Stimulated activated CD4-positive, alpha-beta T cell treated with anti-CD3 and anti-CD28 coated beads, Interleukin-4, amount 100 ng/mL, for 48 hours (primary cell): ENCODE measurements around the gene SLC25A41.
"Not testable (repeated sequence)": the region's sequence is repeated elsewhere in the genome, so short reads cannot be mapped to it uniquely, and the experiment has no call there.

Source experiments
- DNase-seq, 2 donors: peaks; one replicate each; pipeline ENCODE4 v3.0.0-alpha.2; 2020; ENCODE audit warnings: low read depth in 2 of 2

SLC25A41 gene

GRCh38 chr19:6412061-6412446, 21.5 kb downstream of the SLC25A41 start:
- DNase-seq, result no peak

DNA sequence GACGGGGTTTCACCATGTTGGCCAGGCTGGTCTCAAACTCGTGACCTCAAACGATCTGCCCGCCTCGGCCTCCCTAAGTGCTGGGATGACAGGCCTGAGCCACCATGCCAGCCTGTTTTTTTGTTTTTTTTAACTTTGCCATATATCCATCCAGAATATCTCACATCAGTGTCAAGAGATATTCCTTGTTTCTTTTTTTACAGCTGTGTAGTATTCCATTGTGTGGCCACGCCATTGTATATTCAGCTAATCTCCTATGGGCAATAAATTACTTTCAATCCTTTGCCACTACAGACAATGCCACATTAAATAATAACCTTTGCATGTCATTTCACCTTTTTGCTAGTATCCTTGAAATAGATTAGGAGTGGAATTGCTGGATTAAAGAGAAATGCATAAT, 24.2 kb downstream of the SLC25A41 start:
- DNase-seq, result no peak

GRCh38 chr19:6406401-6406800, 27.2 kb downstream of the SLC25A41 start:
- no peak for DNase-seq

DNA sequence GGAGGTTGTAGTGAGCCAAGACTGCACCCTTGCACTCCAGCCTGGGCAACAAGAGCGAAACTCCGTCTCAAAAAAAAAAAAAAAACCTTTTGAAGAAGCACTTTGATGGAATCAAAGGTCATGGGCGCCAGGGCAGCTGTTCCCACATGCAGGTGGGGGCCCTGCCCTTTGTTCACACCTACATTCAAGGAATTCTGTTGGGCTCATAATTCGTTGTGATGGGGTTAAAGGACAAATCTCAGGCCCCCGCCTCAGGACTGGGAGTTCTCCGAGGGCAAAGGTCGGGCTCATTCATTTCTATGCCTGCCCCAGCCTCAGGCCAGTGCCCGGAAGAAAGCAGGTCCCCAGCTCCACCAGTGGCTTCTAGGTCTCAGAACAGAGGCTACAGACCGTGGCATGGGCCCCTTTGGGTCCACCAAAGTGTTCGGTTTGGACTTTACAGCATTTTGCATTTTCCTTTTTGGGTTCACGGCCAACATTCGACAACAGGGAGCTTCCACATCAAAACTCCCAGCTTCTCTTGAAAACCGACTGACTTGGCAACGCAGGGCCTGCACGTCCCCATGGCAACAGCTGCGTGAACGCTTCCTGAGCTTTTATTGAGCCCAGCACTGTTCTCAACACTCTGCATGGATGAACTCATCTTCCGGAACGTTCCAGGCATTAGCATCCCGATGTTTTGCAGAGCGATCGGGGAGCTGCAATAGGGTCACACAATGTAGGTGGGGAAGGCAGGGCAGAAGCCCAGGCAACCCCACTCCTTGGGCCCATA, 30.5 kb downstream of the SLC25A41 start:
- DNase-seq, result no peak

DNA sequence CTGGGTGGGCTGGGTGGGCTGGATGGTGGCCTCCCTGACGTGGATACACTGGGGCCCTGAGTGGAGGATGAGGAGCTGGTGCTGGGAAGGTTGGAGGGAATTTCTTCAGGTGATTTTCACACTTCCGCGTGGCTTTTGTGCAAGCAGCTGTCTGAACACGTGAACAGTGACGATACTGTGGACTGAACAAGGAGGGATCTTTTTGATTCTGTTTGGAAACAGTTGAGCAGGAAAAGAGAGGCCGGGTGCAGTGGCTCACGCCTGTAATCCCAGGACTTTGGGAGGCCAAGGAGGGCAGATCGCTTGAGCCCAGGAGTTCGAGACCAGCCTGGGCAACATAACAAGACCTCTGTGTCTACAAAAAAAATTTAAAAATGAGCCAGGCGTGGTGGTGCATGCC, 31.5 kb downstream of the SLC25A41 start:
- DNase-seq, result no peak

DNA sequence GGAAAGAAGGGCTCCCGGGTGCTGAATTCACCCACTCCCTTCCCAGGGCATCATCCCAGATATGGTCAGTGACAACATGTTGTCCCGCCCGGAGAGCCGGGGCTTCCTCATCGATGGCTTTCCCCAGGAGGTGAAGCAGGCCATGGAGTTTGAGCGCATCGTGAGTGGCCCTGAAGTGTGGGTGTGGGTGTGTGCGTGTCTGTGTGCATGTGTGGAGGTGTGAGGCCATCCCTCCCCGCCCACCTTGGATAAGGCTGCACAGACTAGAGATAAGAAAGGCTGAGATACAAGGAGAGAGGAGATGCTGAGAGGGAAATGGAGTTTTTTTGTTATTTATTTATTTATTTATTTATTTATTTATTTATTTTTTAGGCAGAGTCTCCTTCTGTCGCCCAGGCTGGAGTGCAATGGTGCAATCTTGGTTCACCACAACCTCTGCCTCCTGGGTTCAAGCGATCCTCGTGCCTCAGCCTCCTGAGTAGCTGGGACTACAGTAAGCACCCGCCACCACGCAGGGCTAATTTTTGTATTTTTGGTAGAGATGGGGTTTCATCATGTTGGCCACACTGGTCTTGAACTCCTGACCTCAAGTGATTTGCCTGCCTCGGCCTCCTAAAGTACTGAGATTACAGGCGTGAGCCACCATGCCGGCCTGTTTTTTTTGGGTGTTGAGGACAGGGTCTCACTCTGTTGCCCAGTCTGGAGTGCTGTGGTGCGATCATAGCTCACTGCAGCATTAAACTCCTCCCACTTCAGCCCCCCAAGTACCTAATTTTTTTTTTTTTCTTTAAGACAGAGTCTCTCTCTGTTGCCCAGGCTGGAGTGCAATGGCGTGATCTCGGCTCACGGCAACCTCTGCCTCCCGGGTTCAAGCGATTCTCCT, 33.3 kb downstream of the SLC25A41 start:
- not testable (repeated sequence) for DNase-seq

DNA sequence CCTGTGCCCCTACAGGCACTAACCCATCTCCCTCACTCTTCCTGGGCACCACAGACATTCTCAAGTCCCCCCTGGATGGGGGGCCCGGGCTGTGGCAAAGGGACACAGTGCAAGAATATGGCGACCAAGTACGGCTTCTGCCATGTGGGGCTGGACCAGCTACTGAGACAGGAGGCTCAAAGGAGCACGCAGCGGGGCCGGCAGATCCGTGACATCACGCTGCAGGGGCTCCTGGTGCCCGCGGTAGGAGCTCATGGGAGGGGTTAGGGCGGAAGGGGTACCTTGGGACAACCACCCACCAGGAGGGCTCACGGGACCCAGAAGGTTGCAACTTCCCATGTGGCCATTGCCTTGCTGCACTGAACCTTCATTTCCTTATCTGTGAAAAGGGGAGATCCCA, 37.3 kb downstream of the SLC25A41 start:
- no peak for DNase-seq

GRCh38 chr19:6394831-6395230, 38.7 kb downstream of the SLC25A41 start:
- no peak for DNase-seq

DNA sequence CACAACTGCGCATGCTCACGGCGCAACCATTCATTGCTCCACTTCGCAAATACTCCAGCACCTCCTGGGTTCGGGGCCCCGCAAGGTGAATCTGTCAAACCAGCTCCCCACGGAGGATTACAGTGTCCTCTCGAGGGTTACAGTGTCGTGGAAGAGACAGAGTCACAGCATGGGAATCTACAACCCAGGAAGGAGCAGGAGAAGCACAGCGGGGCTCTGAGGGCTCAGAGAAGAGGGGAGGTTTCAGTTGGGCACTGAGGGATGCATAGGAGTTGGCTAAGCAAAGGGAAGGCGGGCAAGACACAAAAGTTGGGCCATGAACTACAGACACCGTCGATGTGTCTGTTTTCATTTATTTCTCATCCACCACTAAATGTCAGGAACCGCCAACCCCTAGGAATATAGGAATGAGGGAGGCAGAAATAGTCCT, 39.6 kb downstream of the SLC25A41 start:
- DNase-seq, result peak in 1 of 2 donors; percentile 68

GRCh38 chr19:6393074-6393982, 40.2 kb downstream of the SLC25A41 start, which contains the start of gene GTF2F1:
Gene GTF2F1, minus strand, starts transcription at chr19:6393164. Its CDS starts 169 bp downstream, at chr19:6392995.
- peak; percentile 91 to 92 for DNase-seq

- no peak for DNase-seq
Measured at GRCh38 chr19:6392221-6393073, 41.1 kb downstream of the SLC25A41 start.

GRCh38 chr19:6387372-6387771, 46.2 kb downstream of the SLC25A41 start:
- no peak for DNase-seq

DNA sequence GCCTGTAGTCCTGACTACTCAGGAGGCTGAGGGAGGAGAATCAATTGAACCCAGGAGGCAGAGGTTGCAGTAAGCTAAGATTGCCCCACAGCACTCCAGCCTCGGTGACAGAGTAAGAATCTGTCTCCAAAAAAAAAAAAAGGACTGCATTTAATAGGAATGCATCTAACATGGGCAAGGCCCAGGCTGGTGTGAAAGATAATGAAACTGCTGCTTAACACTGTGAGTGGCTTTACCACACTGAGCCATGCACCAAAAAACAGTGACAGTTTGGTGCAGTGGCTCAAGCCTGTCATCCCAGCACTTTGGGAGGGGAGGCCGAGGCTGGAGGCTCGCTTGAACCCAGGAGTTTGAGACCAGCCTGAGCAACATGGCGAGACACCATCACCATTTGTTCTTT, 49.2 kb downstream of the SLC25A41 start:
- DNase-seq, result no peak

- no peak for DNase-seq
Measured at GRCh38 chr19:6383188-6383587, 50.4 kb downstream of the SLC25A41 start.

GRCh38 chr19:6381030-6381750, 52.4 kb downstream of the SLC25A41 start:
- DNase-seq, result no peak

- DNase-seq, result no peak
Measured at GRCh38 chr19:6379744-6380143, 53.8 kb downstream of the SLC25A41 start.

GRCh38 chr19:6378486-6378885, 55.1 kb downstream of the SLC25A41 start:
- DNase-seq, result no peak

DNA sequence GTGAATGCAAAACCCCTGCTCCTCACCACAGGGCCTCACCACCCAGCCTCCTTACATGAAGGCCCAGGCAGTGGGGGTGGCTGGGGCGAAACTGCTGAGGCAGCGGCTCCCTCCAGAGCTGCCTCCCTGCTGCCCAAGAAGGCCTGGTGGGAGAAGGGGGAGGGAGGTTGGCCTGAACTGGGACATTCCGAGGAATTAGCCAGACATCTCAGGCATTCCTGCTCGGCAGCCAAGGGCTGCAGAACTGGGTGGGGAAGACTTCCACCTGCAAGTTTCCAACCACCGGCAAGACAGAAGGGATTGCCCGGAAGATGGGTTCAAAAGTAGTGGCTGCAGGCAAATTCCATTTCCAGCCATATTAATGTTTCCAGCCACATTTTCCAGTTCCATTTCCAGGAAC, 55.5 kb downstream of the SLC25A41 start:
- no peak for DNase-seq

DNA sequence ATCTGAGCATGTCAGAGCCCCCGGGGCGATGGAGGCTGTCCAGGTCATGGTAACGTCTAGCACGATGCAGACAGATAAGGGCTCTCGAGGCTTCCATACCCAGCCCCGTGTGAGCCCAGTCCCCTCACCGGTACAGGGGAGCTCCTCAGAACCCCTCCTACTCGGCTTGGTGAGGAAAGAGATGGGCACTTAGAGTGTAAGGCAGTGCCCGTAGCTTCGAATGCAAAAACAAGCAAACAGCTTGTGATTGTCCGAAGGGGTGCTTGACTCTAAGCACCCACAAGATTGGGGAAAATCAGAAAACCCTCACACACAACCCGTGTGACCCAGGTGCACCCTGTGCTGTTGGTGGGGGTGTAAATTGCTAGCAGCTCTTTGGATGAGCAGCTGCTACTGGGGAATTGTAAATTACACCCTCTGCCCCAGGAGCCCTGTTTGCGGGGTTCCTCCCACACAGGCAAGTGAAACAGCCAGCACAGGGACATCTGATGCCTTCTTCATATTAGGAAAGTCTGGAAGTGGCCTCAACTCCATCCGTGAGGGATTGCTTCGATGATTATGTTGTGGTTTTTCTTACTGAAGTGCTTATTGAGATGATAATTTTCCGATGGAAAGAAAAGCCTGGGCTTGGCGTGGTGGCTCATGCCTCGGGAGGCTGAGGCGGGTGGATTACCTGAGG, 56.9 kb downstream of the SLC25A41 start:
- no peak for DNase-seq
